Measurements from ENCODE around the gene HECA.

DNA sequence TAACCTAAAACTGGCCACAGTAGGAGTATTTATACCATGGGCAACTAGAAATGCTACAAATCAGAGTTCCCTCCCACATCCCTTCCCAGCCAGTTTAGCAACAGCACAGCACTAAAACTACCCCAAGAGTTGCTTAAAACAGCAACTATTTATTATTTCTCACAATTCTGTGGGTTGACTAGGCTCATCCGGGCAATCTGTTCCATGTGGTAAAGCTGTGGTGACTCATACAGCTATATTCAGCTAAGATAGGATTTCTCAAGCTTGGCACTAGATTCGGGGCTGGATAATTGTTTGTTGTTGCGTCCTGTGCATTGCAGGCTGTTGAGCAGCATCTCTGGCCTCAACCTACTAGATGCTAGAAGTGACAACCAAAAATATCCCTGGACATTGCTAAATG lies 8.6 kb upstream of the HECA start:
- TF ChIP-seq EZH2 (IDR thresholded peaks at IDR 0.05; ENCODE audit: insufficient read depth, poor library complexity, severe bottlenecking) (no peak), EZH2phosphoT487 (IDR thresholded peaks at IDR 0.05; ENCODE audit: insufficient read depth, low read depth) (no peak)
